HepG2 (cell line): Measurements from ENCODE around the gene CSNK1D. TPM values are rescaled to one million over a fixed set of nuclear protein-coding genes. Genes with fewer than 3 reads are reported as not detected.
A peak's percentile ranks its signal among the peaks of the same experiment; 100 is the strongest.

Source experiments
- ATRX ChIP-seq: sonication (generic); formaldehyde crosslinking; IDR thresholded peaks from 2 replicates; pipeline ENCODE4 v1.4.0; 2020; ENCODE audit warnings: missing genetic modification reagents, borderline replicate concordance
- BCLAF1 ChIP-seq: fragments of 450-650 bp; IDR thresholded peaks from 2 replicates; pipeline ENCODE4 v1.6.1; 2017; ENCODE audit warnings: mild to moderate bottlenecking
- CCDC6 ChIP-seq: sonication (generic); formaldehyde crosslinking; IDR thresholded peaks from 2 replicates; pipeline ENCODE4 v1.8.1; 2022; ENCODE audit warnings: mild to moderate bottlenecking, missing genetic modification reagents, moderate library complexity
- CENPBD1 ChIP-seq: sonication (generic); formaldehyde crosslinking; IDR thresholded peaks from 2 replicates; pipeline ENCODE4 v1.8.0; 2022; ENCODE audit warnings: missing genetic modification reagents, low read depth, mild to moderate bottlenecking, borderline replicate concordance
- IKZF5 ChIP-seq: IDR thresholded peaks from 2 replicates; pipeline ENCODE4 v1.6.1; 2018; ENCODE audit warnings: missing genetic modification reagents, mild to moderate bottlenecking, missing compliant biosample characterization
- NCOA2 ChIP-seq: sonication (generic); formaldehyde crosslinking; IDR thresholded peaks from 2 replicates; pipeline ENCODE4 v1.8.0; 2022; ENCODE audit warnings: inconsistent platforms
- ONECUT2 ChIP-seq: sonication (generic); formaldehyde crosslinking; IDR thresholded peaks from 2 replicates; pipeline ENCODE4 v1.4.0; 2020; ENCODE audit warnings: missing genetic modification reagents
- PHF20 ChIP-seq: sonication (generic); formaldehyde crosslinking; IDR thresholded peaks from 2 replicates; pipeline ENCODE4 v1.5.0; 2020; ENCODE audit warnings: mild to moderate bottlenecking, missing genetic modification reagents
- PITX1 ChIP-seq: sonication (generic); formaldehyde crosslinking; IDR thresholded peaks from 2 replicates; pipeline ENCODE4 v1.5.1; 2020; ENCODE audit warnings: mild to moderate bottlenecking, missing genetic modification reagents
- SUZ12 ChIP-seq: fragments of 150-350 bp; IDR thresholded peaks from 2 replicates; pipeline ENCODE4 v1.6.1; 2014; ENCODE audit warnings: low read depth, low read length
- TERF1 ChIP-seq: sonication (generic); formaldehyde crosslinking; IDR thresholded peaks from 2 replicates; pipeline ENCODE4 v1.8.0; 2022; ENCODE audit warnings: mild to moderate bottlenecking, missing genetic modification reagents, moderate library complexity
- ZBTB1 ChIP-seq: sonication (generic); formaldehyde crosslinking; IDR thresholded peaks from 2 replicates; pipeline ENCODE4 v1.4.0; 2020; ENCODE audit warnings: missing genetic modification reagents, borderline replicate concordance
- ZBTB21 ChIP-seq: sonication (generic); formaldehyde crosslinking; IDR thresholded peaks from 2 replicates; pipeline ENCODE4 v1.4.0; 2020; ENCODE audit warnings: missing genetic modification reagents
- ZGPAT ChIP-seq: IDR thresholded peaks from 2 replicates; pipeline ENCODE4 v1.6.1; 2016; ENCODE audit warnings: mild to moderate bottlenecking
- ZMAT5 ChIP-seq: sonication (generic); formaldehyde crosslinking; IDR thresholded peaks from 2 replicates; pipeline ENCODE4 v1.5.0; 2020; ENCODE audit warnings: mild to moderate bottlenecking, low read depth, missing genetic modification reagents, borderline replicate concordance
- ZNF18 ChIP-seq: sonication (generic); formaldehyde crosslinking; IDR thresholded peaks from 2 replicates; pipeline ENCODE4 v1.8.0; 2022; ENCODE audit warnings: mild to moderate bottlenecking, missing genetic modification reagents; ENCODE audit not compliant: insufficient replicate concordance
- ZNF225 ChIP-seq: sonication (generic); formaldehyde crosslinking; IDR thresholded peaks from 2 replicates; pipeline ENCODE4 v1.4.0; 2020; ENCODE audit warnings: mild to moderate bottlenecking, missing genetic modification reagents
- ZNF354B ChIP-seq: sonication (generic); formaldehyde crosslinking; IDR thresholded peaks from 2 replicates; pipeline ENCODE4 v1.8.0; 2022; ENCODE audit warnings: mild to moderate bottlenecking, missing genetic modification reagents
- ZNF44 ChIP-seq: sonication (generic); formaldehyde crosslinking; IDR thresholded peaks from 2 replicates; pipeline ENCODE4 v1.5.1; 2020; ENCODE audit warnings: mild to moderate bottlenecking, missing genetic modification reagents
- ZNF672 ChIP-seq: sonication (generic); formaldehyde crosslinking; IDR thresholded peaks from 2 replicates; pipeline ENCODE4 v1.8.1; 2022; ENCODE audit warnings: missing genetic modification reagents
- ZNF790 ChIP-seq: sonication (generic); formaldehyde crosslinking; IDR thresholded peaks from 2 replicates; pipeline ENCODE4 v1.8.0; 2022; ENCODE audit warnings: missing genetic modification reagents, mild to moderate bottlenecking, borderline replicate concordance
- polyA plus RNA-seq, 8 experiments: library from polyadenylated mRNA; depleted of rRNA in 3 of 8; stranded (reverse) in 7 of 8; unstranded in 1 of 8; fragments of >200 nt; fragmentation: Illumina TruSeq in 4 of 8; extraction: Trizol in 4 of 8; gene quantifications; 2 replicates each; pipeline versions ENCODE4 v1.2.1 to v1.2.3, GENCODE V29; 2011 to 2016; ENCODE audit warnings: low read depth in 4 of 8, missing spikeins in 1 of 8, mixed read lengths in 1 of 8; ENCODE audit not compliant: insufficient read depth in 1 of 8
- total RNA-seq, 5 experiments: library from RNA; depleted of rRNA; stranded (reverse); fragments of >200 nt; fragmentation: Illumina TruSeq; extraction: Trizol; gene quantifications; 2 replicates each; pipeline ENCODE4 v1.2.3, GENCODE V29; 2016; ENCODE audit warnings: low read depth in 1 of 5

The CSNK1D gene
- total and polyA plus RNA-seq, 2 of the 13 experiments (the other 11 are each of a cell fraction or from before 2014, with no cell fraction given), result 31.5 to 128 TPM

GRCh38 chr17:82242977-82243647 is 30.4 kb downstream of the CSNK1D start (continued):
- TF ChIP-seq SUZ12 (no peak), PITX1 (CRISPR knock-in tag) (0 out of 2 replicates have a peak, but pooled peaks have one; percentile 41), ONECUT2 (CRISPR knock-in tag) (no peak), NCOA2 (CRISPR knock-in tag) (no peak), CENPBD1 (CRISPR knock-in tag) (no peak), ATRX (no peak), ZBTB1 (CRISPR knock-in tag) (no peak), PHF20 (CRISPR knock-in tag) (no peak), IKZF5 (CRISPR knock-in tag) (no peak; the same call in 1 of the 2 replicates), ZBTB21 (CRISPR knock-in tag) (no peak), ZGPAT (CRISPR knock-in tag) (0 out of 2 replicates have a peak, but pooled peaks have one; percentile 12), ZNF790 (CRISPR knock-in tag) (no peak), ZNF18 (CRISPR knock-in tag) (no peak), CCDC6 (CRISPR knock-in tag) (no peak), ZNF672 (CRISPR knock-in tag) (no peak), ZNF354B (CRISPR knock-in tag) (no peak; the same call in 1 of the 2 replicates), BCLAF1 (no peak), ZMAT5 (CRISPR knock-in tag) (no peak), ZNF225 (peak; percentile 64; the same call in 1 of the 2 replicates), ZNF44 (CRISPR knock-in tag) (no peak), TERF1 (CRISPR knock-in tag) (no peak)
